IPS DF 6.9 (cell line): ENCODE measurements around the gene HDAC10.

Source experiments
- DNase-seq: peaks from one replicate; pipeline ENCODE4 v3.0.0-alpha.2; 2013; ENCODE audit warnings: low read depth, low spot score
- H3K27ac ChIP-seq: one replicate; pipeline ENCODE4 v1.5.1; 2013; ENCODE audit warnings: low read length, control low read depth
- H3K27me3 ChIP-seq: 2 replicates; pipeline ENCODE4 v1.6.1; 2013; ENCODE audit warnings: mild to moderate bottlenecking, low read length; ENCODE audit not compliant: control insufficient read depth, insufficient read depth
- H3K36me3 ChIP-seq: 2 replicates; pipeline ENCODE4 v1.6.1; 2013; ENCODE audit warnings: low read length; ENCODE audit not compliant: control insufficient read depth, insufficient read depth
- H3K4me1 ChIP-seq: 2 replicates; pipeline ENCODE4 v1.6.1; 2013; ENCODE audit warnings: low read length; ENCODE audit not compliant: control insufficient read depth, insufficient read depth
- H3K4me3 ChIP-seq: 2 replicates; pipeline ENCODE4 v1.5.1; 2013; ENCODE audit warnings: mild to moderate bottlenecking, low read length
- H3K9me3 ChIP-seq: 2 replicates; pipeline ENCODE4 v1.6.1; 2013; ENCODE audit warnings: low read length, inconsistent platforms; ENCODE audit not compliant: control insufficient read depth, insufficient read depth
- WGBS: extraction: QIAGEN DNeasy Blood & Tissue Kit; methylation state at CpG from one replicate; pipeline ENCODE4 v1.1.7; 2013; ENCODE audit warnings: mixed read lengths, missing lambda C conversion rate; ENCODE audit not compliant: insufficient read length, insufficient coverage; 5-methylcytosine and 5-hydroxymethylcytosine counted together

The HDAC10 gene

DNA sequence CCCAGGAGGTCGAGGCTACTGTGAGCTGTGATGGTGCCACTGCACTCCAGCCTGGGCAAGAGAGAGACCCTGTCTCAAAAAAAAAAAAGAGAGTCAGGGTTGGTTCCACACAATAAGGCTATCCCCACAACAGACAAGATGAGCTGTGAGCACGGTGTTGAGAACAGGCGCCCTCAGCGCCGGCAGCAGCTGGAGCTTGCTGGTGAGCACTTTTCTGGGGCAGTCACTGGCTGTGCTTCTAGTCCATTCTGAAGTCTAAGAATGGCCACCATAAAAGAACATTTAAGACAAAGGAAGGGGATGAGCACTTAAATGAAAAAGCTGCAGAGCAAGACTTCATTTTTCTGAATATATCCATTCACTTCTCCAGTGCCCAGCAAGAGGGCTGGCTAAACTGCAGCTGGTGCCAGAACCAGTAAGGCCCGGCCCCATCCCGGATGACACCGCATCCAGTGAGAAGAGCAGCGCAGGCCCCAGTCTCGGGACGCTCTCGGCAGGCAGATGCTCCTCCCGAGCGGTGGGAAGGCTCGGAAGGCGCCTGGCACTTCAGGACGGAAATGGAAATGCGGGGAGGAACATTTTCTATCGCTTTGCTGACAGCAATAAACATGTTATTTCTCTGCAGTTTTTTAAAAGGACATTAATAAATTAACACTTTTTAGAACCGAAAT lies 18.4 kb downstream of the HDAC10 start:
- no peak overlapping the region for H3K27ac ChIP-seq
- no peaks in the 10 kb centered on the region for H3K27me3 ChIP-seq
- 0 out of 2 replicates have a peak, but pooled peaks cover 2% of the 10 kb centered on the region for H3K4me1 ChIP-seq
- H3K36me3 ChIP-seq = 0 out of 2 replicates have a peak, but pooled peaks cover 2% of the 10 kb centered on the region
- no CpG with 5 or more reads among the region's 20 CpGs for WGBS
- no peak overlapping the region for H3K4me3 ChIP-seq
- H3K9me3 ChIP-seq = no peaks in the 10 kb centered on the region
- no peak for DNase-seq

DNA sequence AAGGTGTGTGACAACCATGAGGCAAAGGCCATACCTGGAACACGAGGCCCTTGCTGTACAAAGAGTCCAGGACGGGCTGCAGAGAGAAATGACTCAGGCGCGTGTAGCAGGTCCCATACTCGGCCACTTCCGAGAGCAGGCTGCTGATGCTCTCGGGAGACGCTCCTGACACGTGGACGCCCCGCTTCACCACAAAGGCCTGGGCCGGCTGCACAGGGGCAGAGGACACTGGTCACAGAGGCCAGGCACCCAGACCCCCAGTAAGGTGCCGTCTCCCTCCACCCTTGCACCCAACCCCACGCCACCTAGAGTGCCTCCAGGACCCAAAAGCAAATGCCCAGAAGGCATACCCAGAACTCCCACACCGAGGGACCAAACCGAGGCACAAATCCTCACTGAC lies 21.7 kb downstream of the HDAC10 start:
- no peak overlapping the region; the same call in 1 of the 2 replicates for H3K4me3 ChIP-seq
- H3K9me3 ChIP-seq = no peaks in the 10 kb centered on the region
- no peak overlapping the region for H3K27ac ChIP-seq
- H3K4me1 ChIP-seq = no peaks in the 10 kb centered on the region
- H3K36me3 ChIP-seq = peaks cover 9% of the 10 kb centered on the region
- DNase-seq = no peak
- H3K27me3 ChIP-seq = no peaks in the 10 kb centered on the region
- WGBS = no CpG with 5 or more reads among the region's 16 CpGs

DNA sequence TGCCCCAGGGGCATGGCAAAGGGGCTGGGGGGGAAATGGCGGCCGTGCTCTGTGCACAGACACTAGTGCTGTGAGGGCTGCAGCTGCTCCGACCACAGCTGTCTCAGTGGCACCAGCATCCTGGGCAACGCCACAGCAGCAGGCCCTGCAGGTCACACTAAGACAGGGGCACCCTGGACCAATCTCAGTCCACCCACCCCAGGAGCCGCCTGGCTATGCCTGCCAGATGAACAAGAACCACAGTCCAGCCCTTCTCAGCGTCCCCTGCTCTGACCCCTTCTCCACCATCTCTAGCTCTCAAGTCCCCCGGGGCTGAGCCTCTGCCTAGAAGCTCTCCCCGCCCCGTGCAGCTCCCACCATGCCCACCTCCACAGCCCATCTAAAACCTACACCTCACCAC lies 22.7 kb downstream of the HDAC10 start:
- Histone ChIP-seq H3K4me3 (no peak overlapping the region), H3K36me3 (peaks cover 9% of the 10 kb centered on the region), H3K4me1 (no peaks in the 10 kb centered on the region), H3K9me3 (no peaks in the 10 kb centered on the region), H3K27ac (no peak overlapping the region), H3K27me3 (no peaks in the 10 kb centered on the region)
- no peak for DNase-seq
- no CpG with 5 or more reads among the region's 9 CpGs for WGBS

DNA sequence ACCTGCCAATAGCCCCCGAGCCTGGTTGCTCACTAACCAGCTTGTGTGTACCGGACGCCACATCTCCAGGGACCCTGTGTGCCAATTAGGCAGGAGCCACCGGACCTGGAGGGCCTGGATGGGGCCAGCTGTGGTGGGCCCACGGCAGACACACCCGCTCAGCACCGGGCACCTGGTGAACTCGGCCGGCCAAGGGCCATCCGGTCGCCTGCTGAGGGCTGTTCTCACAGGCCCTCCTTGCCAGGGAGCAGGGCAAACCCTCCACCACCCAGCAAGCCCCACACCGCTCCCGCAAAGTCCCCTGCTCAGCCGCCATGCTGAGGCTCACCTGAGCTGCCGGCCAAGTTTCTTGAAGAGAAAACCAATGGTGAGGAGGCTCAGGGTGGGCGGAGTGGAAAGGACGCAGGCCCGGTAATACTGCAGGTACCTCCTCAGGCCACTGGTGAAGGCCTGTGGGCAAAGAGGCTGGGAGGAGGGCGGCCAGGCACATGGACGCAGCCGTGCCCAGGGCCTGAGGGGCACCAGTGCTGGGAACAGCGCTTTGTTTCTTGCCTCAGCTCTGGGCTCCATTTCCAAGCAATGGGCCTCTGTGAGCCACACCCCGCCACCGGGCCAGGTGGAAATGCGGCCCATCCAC lies 23.4 kb downstream of the HDAC10 start:
- DNase-seq = no peak
- Histone ChIP-seq H3K4me1 (no peaks in the 10 kb centered on the region), H3K27me3 (no peaks in the 10 kb centered on the region), H3K27ac (no peak overlapping the region), H3K36me3 (peaks cover 7% of the 10 kb centered on the region), H3K9me3 (no peaks in the 10 kb centered on the region), H3K4me3 (no peak overlapping the region)
- WGBS = no CpG with 5 or more reads among the region's 25 CpGs

DNA sequence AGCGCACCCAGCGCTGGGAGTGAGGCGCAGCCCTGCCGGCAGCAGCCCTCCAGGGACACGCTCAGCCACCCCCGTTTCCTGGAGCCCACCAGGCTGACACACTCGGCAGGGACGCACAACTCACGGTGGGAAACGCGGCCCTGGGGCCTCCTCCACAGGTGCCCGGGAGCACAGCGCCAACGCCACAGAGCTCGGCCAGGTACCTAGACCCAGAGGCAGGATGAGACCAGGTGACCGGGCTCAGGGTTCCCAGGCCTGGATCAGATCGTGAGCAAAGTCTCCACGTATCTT lies 24.2 kb downstream of the HDAC10 start:
- no peaks in the 10 kb centered on the region for H3K4me1 ChIP-seq
- WGBS = no CpG with 5 or more reads among the region's 18 CpGs
- no peak overlapping the region for H3K4me3 ChIP-seq
- no peaks in the 10 kb centered on the region for H3K9me3 ChIP-seq
- H3K27ac ChIP-seq = no peak overlapping the region
- H3K36me3 ChIP-seq = peaks cover 10% of the 10 kb centered on the region
- DNase-seq = no peak
- no peaks in the 10 kb centered on the region for H3K27me3 ChIP-seq

DNA sequence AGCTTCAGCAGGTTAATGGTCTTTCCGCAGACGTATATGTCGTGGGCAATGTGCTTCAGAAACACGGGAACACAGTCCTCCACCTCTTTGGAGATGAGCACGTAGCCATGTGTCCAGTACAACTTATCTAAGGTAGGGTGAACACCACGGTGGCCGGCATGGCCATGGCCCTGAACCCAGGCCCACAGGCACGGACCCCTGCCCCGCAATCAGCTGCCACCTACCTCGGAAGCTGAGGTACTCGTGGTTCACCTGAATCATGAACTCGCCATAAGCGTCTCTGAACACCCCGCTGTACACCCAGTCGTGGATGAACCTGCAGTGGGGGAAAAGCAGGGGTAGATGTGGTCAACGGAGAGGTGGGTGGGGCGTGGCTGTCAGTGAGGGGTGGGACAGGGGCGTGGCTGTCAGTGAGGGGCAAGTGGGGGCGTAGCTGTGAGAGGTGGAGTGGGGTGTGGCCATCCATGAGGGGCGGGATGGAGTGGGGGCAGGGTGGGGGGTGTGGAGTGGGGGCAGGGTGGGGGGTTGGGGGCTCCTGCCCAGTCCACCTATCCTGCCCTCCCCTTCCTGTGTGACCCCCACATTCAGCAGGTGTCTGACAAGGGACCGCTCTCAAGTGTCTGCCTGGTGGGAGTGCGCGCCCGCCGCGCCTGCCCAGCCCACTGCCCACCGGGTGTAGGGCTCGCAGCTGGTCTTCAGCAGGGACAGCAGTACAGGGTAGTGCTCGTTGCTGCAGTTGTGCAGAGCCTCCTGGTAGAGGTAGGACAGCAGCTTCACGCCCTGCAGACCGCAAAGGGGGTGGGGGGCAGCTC lies 24.8 kb downstream of the HDAC10 start:
- Histone ChIP-seq H3K4me3 (no peak overlapping the region), H3K27ac (no peak overlapping the region), H3K4me1 (no peaks in the 10 kb centered on the region), H3K27me3 (no peaks in the 10 kb centered on the region), H3K36me3 (peaks cover 13% of the 10 kb centered on the region), H3K9me3 (no peaks in the 10 kb centered on the region)
- whole genome bisulfite sequencing = no CpG with 5 or more reads among the region's 31 CpGs
- DNase-seq = no peak

DNA sequence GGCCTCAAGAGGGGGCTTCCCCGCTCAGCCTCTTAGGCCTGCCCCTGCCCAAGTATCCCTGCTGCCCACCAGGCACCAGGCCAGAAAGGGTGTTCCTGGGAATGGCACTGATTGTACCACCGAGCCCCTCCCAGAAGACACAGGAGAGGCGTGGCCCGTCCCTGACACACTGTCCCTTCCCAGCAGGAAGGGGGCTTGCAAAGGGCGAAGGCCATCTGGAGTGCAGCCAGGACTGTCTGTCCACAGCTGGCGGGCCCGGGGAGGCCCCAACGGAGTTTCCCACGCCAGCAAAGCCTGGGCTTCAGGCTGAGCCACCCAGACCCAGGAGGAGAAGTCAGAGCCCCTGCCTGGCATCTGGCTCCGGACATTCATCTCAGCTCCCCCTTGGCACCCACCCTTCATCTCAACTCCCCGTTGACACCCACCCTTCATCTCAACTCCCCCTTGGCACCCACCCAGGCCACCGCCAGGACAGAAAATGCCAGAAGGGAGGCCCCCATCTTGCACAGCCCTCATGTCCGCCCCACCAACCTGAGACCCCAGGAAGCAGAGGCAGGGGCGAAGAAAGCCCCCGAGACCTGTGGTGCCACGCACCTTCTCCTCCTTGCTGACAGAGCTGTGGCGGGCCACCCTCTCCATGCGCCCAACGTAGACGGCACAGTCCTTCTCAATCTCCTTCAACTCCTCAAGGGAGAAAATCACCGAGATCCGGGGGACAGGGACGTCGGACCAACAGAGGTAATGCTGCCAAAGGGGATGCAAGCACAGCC lies 25.7 kb downstream of the HDAC10 start:
- no CpG with 5 or more reads among the region's 24 CpGs for WGBS
- no peak for DNase-seq
- Histone ChIP-seq H3K36me3 (peaks cover 20% of the 10 kb centered on the region), H3K9me3 (no peaks in the 10 kb centered on the region), H3K4me1 (no peaks in the 10 kb centered on the region), H3K4me3 (no peak overlapping the region), H3K27me3 (no peaks in the 10 kb centered on the region), H3K27ac (no peak overlapping the region)

DNA sequence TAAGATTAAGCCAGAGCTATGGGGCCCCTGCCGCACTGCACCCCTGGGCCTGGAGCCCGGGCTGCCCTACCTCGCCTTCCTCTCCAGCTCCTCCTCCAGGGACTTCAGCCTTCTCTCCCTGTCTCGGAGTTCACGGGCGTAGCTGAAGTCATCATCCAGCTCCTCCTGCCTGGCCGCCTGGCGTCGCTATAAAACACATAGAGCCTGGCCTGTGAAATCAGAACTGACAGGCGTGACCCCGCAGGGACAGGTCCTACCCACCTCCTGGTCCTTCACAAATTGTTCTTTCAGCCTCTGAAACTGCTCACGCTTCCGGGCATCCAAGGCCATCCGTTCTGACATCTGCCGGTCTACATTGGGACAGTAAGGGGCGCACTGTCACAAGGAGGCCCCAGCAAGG lies 27.0 kb downstream of the HDAC10 start:
- no peaks in the 10 kb centered on the region for H3K27me3 ChIP-seq
- no peak for DNase-seq
- H3K27ac ChIP-seq = no peak overlapping the region
- H3K4me3 ChIP-seq = no peak overlapping the region
- peaks cover 1% of the 10 kb centered on the region; the same call in 1 of the 2 replicates for H3K4me1 ChIP-seq
- no peaks in the 10 kb centered on the region for H3K9me3 ChIP-seq
- peaks cover 21% of the 10 kb centered on the region for H3K36me3 ChIP-seq
- WGBS = no CpG with 5 or more reads among the region's 16 CpGs

DNA sequence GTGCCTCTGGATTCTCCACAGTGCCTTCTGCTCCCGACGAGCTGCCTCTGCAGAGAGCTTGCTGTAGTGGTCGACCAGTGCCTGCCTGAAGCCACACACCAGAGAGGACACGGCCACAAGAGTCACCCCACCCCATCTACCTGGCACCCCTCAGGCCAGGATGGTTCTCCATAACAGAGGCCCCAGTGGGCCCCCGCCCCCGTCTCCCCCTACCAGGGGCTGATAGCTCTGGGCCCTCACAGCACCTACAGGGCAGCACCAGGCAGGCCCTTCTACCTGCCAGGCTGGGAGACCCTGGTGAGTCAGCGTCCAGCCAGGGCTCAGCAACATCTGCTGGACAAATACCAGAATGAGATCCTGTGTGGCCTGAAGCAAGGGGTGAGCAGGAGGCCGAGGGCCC lies 28.6 kb downstream of the HDAC10 start:
- no peaks in the 10 kb centered on the region for H3K9me3 ChIP-seq
- no peak for DNase-seq
- H3K4me3 ChIP-seq = no peak overlapping the region
- no CpG with 5 or more reads among the region's 8 CpGs for WGBS
- H3K4me1 ChIP-seq = peaks cover 1% of the 10 kb centered on the region; the same call in 1 of the 2 replicates
- no peak overlapping the region for H3K27ac ChIP-seq
- no peaks in the 10 kb centered on the region for H3K27me3 ChIP-seq
- H3K36me3 ChIP-seq = peaks cover 30% of the 10 kb centered on the region
